ENCODE results near the gene KIF5C.

DNA sequence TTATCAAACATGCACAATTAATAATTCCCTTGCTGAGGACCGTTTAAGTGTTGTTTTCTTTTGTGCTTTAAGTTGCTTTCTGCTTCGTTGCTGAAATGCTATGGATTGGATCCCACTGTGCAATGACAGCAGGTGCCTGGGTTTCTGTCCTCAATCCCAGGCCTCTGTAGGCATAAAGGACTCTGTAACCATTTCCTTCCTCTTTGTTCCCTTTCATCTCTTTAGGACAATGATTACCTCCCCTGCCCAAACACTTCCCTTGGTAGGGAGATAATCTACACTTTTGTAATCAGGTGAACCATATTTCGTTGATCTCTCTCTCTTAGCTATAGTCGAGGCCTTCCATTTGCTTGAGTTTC, 104.9 kb downstream of the KIF5C start:
- TF ChIP-seq, protein P1, sequence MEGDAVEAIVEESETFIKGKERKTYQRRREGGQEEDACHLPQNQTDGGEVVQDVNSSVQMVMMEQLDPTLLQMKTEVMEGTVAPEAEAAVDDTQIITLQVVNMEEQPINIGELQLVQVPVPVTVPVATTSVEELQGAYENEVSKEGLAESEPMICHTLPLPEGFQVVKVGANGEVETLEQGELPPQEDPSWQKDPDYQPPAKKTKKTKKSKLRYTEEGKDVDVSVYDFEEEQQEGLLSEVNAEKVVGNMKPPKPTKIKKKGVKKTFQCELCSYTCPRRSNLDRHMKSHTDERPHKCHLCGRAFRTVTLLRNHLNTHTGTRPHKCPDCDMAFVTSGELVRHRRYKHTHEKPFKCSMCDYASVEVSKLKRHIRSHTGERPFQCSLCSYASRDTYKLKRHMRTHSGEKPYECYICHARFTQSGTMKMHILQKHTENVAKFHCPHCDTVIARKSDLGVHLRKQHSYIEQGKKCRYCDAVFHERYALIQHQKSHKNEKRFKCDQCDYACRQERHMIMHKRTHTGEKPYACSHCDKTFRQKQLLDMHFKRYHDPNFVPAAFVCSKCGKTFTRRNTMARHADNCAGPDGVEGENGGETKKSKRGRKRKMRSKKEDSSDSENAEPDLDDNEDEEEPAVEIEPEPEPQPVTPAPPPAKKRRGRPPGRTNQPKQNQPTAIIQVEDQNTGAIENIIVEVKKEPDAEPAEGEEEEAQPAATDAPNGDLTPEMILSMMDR (IDR thresholded peaks at IDR 0.05): no peak
- TF ChIP-seq POLR2A (IDR thresholded peaks at IDR 0.05) (no peak), POLR2AphosphoS5 (IDR thresholded peaks at IDR 0.05; ENCODE audit: insufficient read depth in 1 of 2, low read depth in 1 of 2) (no peak)
